ENCODE results near the gene MARS2.
"Not testable (repeated sequence)": the region's sequence is repeated elsewhere in the genome, so short reads cannot be mapped to it uniquely, and the experiment has no call there.

Gene MARS2

DNA sequence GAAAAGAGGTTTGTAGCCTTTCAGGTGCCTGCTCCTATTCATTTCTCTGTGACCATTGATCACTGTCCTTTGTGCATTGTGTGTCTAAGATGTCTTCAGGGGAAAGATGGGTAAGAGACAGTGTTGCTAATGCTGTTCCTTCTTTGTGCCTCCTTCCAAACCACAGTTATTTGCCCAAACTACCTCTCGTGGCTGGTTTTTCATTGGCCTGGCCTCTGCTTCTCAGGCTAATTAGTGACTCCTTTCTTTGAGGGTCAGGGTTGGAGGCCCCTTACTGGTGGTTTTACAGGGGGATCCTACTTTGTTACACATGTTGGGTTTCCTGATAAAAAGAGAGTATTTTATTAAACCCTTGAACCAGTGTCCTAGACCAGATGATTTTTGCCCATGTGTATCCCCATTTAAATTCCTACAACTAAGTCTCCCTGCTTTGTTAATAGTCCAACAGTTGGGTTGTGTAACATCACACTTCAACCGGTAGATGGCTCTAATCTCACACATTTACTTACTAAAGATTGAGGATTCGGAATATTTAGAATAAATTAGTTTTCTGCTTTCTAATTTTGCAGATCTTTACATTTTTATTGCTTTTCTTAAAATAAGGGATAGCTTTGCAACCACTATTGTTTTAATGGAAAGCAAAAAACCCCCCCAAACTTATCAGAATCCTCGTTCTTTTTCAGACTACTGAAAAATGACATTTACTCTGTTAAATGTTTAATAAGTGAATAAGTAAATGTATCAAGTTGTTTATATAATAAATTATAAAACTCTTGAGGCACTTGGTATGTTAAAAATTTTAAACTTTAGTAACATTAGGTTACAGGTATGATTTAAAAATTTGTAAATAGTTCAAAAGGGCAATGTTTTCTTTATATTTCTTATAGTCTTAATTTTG, 2.4 kb downstream of the MARS2 start:
- DNase-seq = peak; percentile 11

DNA sequence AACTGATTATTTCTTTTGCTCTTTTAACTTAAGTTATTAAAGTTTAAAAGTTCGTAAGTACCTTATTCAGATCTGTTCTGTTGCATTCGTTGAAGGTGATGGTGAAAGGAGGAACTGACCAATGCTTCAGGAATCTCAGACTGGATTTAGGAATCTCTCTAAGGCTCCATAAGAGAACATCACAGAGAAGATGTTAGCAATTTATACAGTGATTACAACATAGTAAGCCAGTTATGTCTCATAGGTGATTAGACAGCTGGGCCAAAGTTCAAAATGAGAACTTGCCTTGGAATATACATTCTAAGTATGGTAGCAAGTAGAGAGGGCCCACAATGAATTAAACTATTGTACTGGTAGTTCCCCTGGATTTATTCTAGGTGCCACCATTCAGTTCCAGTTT, 3.2 kb downstream of the MARS2 start:
- DNase-seq = no peak

DNA sequence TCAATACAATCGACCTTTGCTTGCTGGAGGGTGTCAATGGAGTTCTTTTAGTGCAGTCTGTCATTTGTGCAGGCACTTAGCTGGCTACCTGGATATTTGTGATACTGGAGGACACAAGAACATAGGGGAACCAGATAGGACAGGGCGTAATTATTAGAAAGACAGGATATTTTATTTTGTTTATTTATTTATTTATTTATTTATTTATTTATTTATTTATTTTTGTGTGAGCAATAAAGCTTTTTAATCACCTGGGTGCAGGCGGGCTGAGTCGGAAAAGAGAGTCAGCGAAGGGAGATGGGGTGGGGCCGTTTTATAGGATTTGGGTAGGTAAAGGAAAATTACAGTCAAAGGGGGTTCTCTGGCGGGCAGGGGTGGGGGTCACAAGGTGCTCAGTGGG, 4.0 kb downstream of the MARS2 start:
- DNase-seq = not testable (repeated sequence)

DNA sequence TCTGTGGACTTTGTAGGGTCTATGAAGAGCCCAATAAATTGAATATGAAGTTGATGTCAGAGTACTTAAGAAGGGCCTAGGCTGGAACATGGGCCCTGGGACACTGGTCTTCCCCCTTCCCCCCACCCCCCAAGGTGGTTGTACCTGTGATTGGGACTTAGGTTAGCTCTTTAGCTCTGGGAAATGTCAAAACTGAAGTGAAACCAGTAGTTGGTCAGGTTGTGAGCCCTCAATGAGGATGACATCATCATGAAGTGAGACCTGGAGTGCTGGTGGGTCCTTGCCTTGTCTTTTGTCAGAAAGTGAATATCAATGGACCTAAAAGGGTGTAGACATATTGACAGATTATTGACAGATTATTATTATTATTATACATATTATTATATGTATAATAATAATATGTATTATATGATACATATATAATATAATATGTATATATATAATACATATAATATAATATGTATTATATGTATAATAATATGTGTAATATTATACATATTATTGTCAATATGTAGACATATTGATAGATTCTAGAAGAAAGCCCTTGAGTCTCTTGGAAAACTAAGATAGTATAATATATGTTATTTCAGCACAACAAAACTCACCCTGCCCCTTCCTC, 5.4 kb downstream of the MARS2 start:
- DNase-seq = no peak

DNA sequence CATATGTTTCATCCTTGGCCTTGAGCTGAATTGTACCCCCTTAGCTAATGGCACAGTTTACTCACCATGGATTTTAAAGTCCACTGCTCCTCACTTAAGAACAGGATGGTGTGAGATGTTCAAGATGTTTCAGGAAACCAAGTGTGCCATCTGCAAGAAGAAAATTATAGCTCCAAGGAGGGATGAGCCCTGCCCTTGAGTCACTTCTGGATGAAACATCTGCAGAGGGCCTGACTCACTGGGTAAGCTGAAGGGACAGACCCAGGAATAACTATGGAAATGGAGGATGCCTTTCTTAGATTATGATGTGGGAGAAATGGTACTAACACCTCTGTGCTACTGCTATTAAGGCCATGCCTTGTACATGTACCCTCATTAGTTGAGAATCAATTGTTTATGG, 6.4 kb downstream of the MARS2 start:
- DNase-seq = no peak

DNA sequence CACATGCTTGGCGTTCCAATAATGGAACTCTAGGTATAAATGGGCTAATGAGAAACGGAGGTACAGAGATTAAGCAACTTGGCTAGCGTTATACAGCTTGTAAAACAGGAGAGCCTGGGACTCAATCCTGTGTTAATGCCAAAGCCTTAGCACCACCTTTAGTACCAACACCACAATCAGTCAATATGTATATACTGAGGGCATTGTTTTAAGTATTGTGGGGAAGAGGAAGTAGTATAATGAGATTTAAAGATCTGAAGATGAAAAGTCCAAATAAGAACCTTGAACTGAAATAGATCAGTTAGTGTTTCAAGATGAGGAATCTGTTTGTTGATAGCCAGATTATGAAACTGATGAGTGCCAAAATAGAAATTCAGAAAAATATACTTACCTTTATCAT, 8.1 kb downstream of the MARS2 start:
- no peak for DNase-seq

DNA sequence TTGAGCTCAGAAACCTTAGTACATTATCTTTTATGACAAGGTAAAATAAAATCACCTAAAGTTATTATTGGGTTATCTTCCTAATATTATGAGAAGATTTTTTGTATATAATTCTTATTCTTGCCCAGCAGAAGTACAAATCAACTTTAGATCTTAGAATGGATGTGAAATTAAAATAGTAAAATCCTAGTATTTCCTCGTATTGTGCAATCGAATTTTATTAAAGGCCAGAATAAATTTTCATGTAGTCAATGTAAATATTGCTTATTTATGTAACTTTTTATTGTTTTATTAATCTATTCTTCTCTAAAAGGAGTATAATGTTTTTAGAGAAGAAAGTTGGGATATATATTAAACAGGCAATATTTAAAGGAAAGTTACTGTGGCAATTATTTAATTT, 12.7 kb downstream of the MARS2 start:
- DNase-seq = no peak

DNA sequence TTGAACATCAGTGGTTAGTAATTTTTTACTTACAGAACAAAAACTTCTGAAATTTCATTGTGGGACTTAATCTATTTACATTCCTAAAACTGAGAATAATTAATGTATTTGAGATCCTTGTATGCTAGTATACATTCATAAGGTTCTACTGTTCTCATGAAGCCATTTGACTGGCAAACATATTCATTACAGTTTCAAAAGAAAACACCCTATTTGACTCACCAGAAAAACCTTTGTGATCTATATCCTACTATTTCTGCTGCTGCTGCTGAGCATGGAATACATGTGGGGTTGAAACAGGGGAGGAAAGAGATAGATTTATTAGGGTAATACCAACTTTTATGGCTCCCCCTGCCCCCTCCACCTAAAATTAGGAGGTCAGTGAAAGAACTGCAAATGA, 21.8 kb downstream of the MARS2 start:
- no peak for DNase-seq

DNA sequence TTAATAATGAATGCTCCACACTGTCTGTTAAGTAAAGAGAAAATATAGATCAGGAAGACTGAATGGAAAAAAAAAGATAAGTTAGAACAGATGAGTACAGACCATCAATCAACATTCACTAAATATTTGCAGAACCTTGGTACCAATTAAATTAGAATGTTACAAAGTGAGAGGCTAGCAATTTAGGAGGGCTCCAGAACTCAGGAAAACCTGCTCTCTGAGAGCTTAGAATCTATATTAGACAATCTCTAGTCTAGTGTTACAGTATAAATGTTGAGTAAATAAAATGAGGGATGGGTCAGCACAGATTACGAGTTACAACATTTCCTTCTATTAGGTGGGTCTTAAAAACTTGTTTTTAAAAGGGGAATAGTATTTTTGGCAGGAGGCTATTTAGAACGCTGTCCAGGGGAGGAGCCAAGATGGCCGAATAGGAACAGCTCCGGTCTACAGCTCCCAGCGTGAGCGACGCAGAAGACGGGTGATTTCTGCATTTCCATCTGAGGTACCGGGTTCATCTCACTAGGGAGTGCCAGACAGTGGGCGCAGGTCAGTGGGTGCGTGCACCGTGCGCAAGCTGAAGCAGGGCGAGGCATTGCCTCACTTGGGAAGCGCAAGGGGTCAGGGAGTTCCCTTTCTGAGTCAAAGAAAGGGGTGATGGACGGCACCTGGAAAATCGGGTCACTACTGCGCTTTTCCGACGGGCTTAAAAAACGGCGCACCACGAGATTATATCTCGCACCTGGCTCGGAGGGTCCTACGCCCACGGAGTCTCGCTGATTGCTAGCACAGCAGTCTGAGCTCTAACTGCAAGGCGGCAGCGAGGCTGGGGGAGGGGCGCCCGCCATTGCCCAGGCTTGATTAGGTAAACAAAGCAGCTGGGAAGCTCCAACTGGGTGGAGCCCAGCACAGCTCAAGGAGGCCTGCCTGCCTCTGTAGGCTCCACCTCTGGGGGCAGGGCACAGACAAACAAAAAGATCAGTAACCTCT, 23.7 kb downstream of the MARS2 start:
- not testable (repeated sequence) for DNase-seq

DNA sequence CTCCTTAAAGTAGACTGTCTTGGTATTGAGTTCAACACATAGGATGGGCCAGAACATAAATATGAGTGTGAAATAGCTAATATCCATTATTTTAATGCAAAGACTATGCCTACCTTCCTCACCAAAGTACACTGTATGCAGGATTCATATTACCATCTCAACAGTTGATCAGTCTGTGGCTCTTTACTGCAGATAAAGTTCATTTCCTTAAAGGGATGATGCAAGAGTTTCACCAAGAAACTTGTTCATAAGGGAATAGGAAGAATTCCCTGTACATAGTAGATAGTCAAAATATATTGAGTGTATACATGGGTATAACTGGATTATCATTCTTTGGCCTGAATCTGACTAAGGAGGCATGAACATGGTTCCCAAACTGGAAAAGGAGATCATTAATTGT, 35.0 kb downstream of the MARS2 start:
- no peak for DNase-seq
